Skeletal muscle tissue (tissue), 4 donors: ENCODE results near the gene STYXL1. TPM values are rescaled to one million over a fixed set of nuclear protein-coding genes. Genes with fewer than 3 reads are reported as not detected.

Source experiments
- H3K27ac ChIP-seq: one replicate; pipeline ENCODE4 v1.7.0; 2013; ENCODE audit warnings: mild to moderate bottlenecking, low read depth, low read length, inconsistent platforms
- H3K27me3 ChIP-seq, 3 donors: one replicate each; pipeline ENCODE4 v1.7.0; 2013; ENCODE audit warnings: low read length in 3 of 3; ENCODE audit not compliant: control insufficient read depth in 3 of 3, insufficient read depth in 3 of 3
- H3K36me3 ChIP-seq, 3 donors: one replicate each; pipeline ENCODE4 v1.7.0; 2013; ENCODE audit warnings: low read length in 3 of 3; ENCODE audit not compliant: control insufficient read depth in 3 of 3, insufficient read depth in 3 of 3
- H3K4me1 ChIP-seq, 3 donors: one replicate each; pipeline ENCODE4 v1.7.0; 2013; ENCODE audit warnings: low read length in 3 of 3, mild to moderate bottlenecking in 3 of 3; ENCODE audit not compliant: control insufficient read depth in 3 of 3, insufficient read depth in 3 of 3
- H3K4me3 ChIP-seq, 3 donors: one replicate each; pipeline ENCODE4 v1.7.0; 2013; ENCODE audit warnings: low read length in 3 of 3
- H3K9ac ChIP-seq, 3 donors: one replicate each; pipeline ENCODE4 v1.7.0; 2013; ENCODE audit warnings: low read length in 3 of 3, mild to moderate bottlenecking in 3 of 3, moderate library complexity in 2 of 3, low read depth in 1 of 3
- H3K9me3 ChIP-seq, 3 donors: one replicate each; pipeline ENCODE4 v1.7.0; 2013; ENCODE audit warnings: low read length in 3 of 3; ENCODE audit not compliant: control insufficient read depth in 3 of 3
- total RNA-seq: library from RNA; depleted of rRNA; stranded (reverse); fragments of >200 nt; gene quantifications from one replicate; pipeline ENCODE4 v1.2.3, GENCODE V29; 2014
- donor health status: Osteomylitis.

The STYXL1 gene
- total RNA-seq, 1 donor from 2014 or later, result 31.8 TPM

DNA sequence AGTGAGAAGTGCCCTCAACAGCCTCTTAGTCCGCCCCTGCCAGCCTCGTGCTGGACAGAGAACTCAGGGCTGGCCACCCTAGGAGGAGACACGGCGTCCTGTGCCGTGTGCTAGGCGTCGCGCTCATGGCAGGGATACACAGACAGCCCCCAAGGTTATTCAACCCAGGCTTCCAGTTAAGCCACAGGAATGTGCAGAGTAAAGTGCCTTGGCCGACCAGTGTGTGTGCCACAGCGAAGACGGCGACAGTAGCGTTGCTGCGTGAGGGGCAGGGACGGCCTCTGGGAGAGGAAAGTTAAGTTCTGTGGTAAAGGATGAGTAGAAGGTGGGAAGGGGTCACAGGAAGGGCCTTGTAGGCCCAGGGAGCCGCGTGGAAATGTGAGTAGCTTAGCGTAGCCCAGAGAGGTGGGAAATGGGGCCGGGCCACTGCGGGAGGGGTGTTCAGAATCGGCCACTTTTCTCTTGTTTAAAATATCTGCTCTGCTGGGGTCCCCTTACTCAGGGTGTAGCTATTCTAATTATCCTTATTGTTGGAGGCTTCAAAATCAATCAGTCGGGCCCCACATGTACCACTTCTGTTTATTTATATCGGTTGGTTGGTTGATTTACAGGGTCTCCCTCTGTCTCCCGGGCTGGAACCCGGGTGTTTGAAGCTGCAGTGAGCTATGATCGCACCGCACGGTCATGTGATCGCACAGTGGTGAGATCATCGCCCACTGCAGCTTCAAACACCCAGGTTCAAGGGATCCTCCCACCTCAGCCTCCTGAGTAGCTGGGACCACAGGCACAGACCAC is 77.9 kb downstream of the STYXL1 start:
- Histone ChIP-seq H3K9ac (peak overlapping the region in 2 of 3 donors; percentile 45 to 60), H3K4me1 (peaks cover 62 to 70% (median 67%) of the 10 kb centered on the region in 3 donors), H3K27ac (peak overlapping the region; percentile 99), H3K9me3 (no peaks in the 10 kb centered on the region), H3K27me3 (no peaks in the 10 kb centered on the region), H3K4me3 (peak overlapping the region in 2 of 3 donors; percentile 32 to 54), H3K36me3 (peaks cover 2 to 4% (median 3%) of the 10 kb centered on the region in 3 donors)

GRCh38 chr7:75969182-75969581 is 78.6 kb downstream of the STYXL1 start:
- peak overlapping the region; percentile 99 for H3K27ac ChIP-seq
- H3K9ac ChIP-seq, result peak overlapping the region; percentile 40 to 64 (median 50)

GRCh38 chr7:75968561-75969001 is 79.2 kb downstream of the STYXL1 start:
- Histone ChIP-seq H3K27ac (peak overlapping the region; percentile 99), H3K9me3 (no peaks in the 10 kb centered on the region)

More at GRCh38 chr7:75969182-75969581, 78.6 kb downstream of the STYXL1 start:
- Histone ChIP-seq H3K4me3 (peak overlapping the region; percentile 3 to 54 (median 32)), H3K36me3 (peaks cover 2 to 4% (median 3%) of the 10 kb centered on the region in 3 donors), H3K9me3 (no peaks in the 10 kb centered on the region), H3K27me3 (no peaks in the 10 kb centered on the region), H3K4me1 (peaks cover 62 to 70% (median 68%) of the 10 kb centered on the region in 3 donors)

DNA sequence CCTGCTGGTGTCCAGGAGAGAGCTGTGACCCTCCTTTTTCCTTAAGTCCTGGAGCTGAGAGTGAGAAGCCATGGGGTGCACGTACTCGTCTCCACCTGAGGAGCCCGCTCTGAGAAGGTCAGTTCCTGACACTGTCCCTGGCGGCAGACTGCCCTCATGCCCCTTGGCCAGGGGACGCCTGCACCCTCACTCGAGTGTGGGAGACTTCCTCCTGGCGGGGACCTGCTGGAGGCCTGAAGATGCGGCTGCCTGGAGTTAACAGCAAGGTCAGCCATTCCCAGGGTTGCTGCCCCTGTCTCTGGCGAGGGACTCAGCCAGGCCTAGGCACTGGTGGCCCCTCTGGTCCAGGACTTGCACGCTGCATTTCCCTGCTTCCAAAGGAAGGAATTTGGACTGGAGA is 79.8 kb downstream of the STYXL1 start:
- H3K27me3 ChIP-seq, result no peaks in the 10 kb centered on the region
- H3K27ac ChIP-seq, result peak overlapping the region; percentile 99
- H3K4me1 ChIP-seq, result peaks cover 67 to 77% (median 75%) of the 10 kb centered on the region in 3 donors
- peak overlapping the region in 2 of 3 donors; percentile 64 to 83 for H3K9ac ChIP-seq
- peaks cover 0 to 2% (median 0%) of the 10 kb centered on the region in 3 donors for H3K36me3 ChIP-seq
- H3K4me3 ChIP-seq, result peak overlapping the region; percentile 30 to 54 (median 43)
- no peaks in the 10 kb centered on the region for H3K9me3 ChIP-seq

More at GRCh38 chr7:75968561-75969001, 79.2 kb downstream of the STYXL1 start:
- Histone ChIP-seq H3K36me3 (peaks cover 0 to 2% (median 0%) of the 10 kb centered on the region in 3 donors), H3K4me1 (peaks cover 62 to 72% (median 69%) of the 10 kb centered on the region in 3 donors), H3K4me3 (peak overlapping the region; percentile 32 to 54 (median 43)), H3K9ac (peak overlapping the region; percentile 40 to 64 (median 50)), H3K27me3 (no peaks in the 10 kb centered on the region)

GRCh38 chr7:75967487-75967997 is 80.3 kb downstream of the STYXL1 start:
- peak overlapping the region; percentile 99 for H3K27ac ChIP-seq
- H3K4me1 ChIP-seq, result peaks cover 71 to 80% (median 78%) of the 10 kb centered on the region in 3 donors
- H3K27me3 ChIP-seq, result no peaks in the 10 kb centered on the region
- H3K9me3 ChIP-seq, result no peaks in the 10 kb centered on the region
- H3K9ac ChIP-seq, result peak overlapping the region in 2 of 3 donors; percentile 81 to 83
- H3K36me3 ChIP-seq, result peaks cover 0 to 2% (median 0%) of the 10 kb centered on the region in 3 donors
- H3K4me3 ChIP-seq, result peak overlapping the region in 2 of 3 donors; percentile 54 to 74

GRCh38 chr7:75967055-75967454 is 80.7 kb downstream of the STYXL1 start:
- Histone ChIP-seq H3K9ac (peak overlapping the region in 2 of 3 donors; percentile 81 to 83), H3K27me3 (no peaks in the 10 kb centered on the region), H3K36me3 (peaks cover 0 to 2% (median 0%) of the 10 kb centered on the region in 3 donors), H3K27ac (peak overlapping the region; percentile 99), H3K4me3 (peak overlapping the region; percentile 22 to 74 (median 45)), H3K9me3 (no peaks in the 10 kb centered on the region), H3K4me1 (peaks cover 71 to 80% (median 78%) of the 10 kb centered on the region in 3 donors)

GRCh38 chr7:75966190-75966961 is 81.4 kb downstream of the STYXL1 start:
- no peaks in the 10 kb centered on the region for H3K9me3 ChIP-seq
- peak overlapping the region; percentile 73 to 75 (median 74) for H3K4me3 ChIP-seq
- H3K27ac ChIP-seq, result peak overlapping the region; percentile 99
- H3K27me3 ChIP-seq, result no peaks in the 10 kb centered on the region
- H3K36me3 ChIP-seq, result peaks cover 0 to 2% (median 0%) of the 10 kb centered on the region in 3 donors
- H3K9ac ChIP-seq, result peak overlapping the region; percentile 77 to 83 (median 81)
- H3K4me1 ChIP-seq, result peaks cover 67 to 78% (median 76%) of the 10 kb centered on the region in 3 donors

- Histone ChIP-seq H3K9me3 (no peaks in the 10 kb centered on the region), H3K4me3 (peak overlapping the region; percentile 73 to 75 (median 74)), H3K4me1 (peaks cover 66 to 76% (median 73%) of the 10 kb centered on the region in 3 donors), H3K27ac (peak overlapping the region; percentile 99), H3K27me3 (no peaks in the 10 kb centered on the region), H3K9ac (peak overlapping the region; percentile 77 to 83 (median 81)), H3K36me3 (peaks cover 0 to 2% (median 0%) of the 10 kb centered on the region in 3 donors)
These were observed 82.2 kb downstream of the STYXL1 start for GRCh38 chr7:75965617-75966016.

- peak overlapping the region; percentile 10 to 68 (median 45) for H3K9ac ChIP-seq
- peaks cover 54 to 59% (median 58%) of the 10 kb centered on the region in 3 donors for H3K4me1 ChIP-seq
- peak overlapping the region in 1 of 3 donors; percentile 22 for H3K4me3 ChIP-seq
- no peaks in the 10 kb centered on the region for H3K27me3 ChIP-seq
- H3K27ac ChIP-seq, result peak overlapping the region; percentile 82
- peaks cover 0 to 2% (median under 1%) of the 10 kb centered on the region in 3 donors for H3K36me3 ChIP-seq
- no peaks in the 10 kb centered on the region for H3K9me3 ChIP-seq
These were observed 84.3 kb downstream of the STYXL1 start for GRCh38 chr7:75963381-75963995.
